NCI-H1694 (cell line): Measurements from ENCODE around the gene CLASP1.
"Not testable (repeated sequence)": the region's sequence is repeated elsewhere in the genome, so short reads cannot be mapped to it uniquely, and the experiment has no call there.

ENCODE experiments used
- DNase-seq: peaks from one replicate; lab custom pipeline; 2025; lab: John Stamatoyannopoulos, UW

Gene CLASP1

GRCh38 chr2:121577381-121577780 lies 71.9 kb downstream of the CLASP1 start:
- DNase-seq: no peak

DNA sequence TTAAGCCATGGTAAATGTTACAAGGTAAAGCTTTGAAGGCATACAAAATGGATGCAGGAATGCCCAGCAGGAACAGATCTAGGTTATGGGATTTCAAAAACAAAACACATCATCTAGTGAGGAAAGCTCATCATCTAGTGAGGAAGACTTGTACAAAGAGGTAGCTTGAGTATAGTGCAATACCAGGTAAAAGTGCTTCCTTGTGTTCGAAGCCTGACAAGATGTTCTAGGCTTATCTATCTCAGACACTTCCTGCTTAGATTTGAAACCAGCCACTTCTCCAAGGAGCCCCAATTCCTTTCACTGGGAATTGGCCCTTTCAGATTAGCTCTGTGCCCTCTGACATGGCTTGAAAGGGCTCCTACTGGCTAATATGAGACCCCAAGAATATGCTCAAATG lies 73.0 kb downstream of the CLASP1 start:
- DNase-seq: no peak

DNA sequence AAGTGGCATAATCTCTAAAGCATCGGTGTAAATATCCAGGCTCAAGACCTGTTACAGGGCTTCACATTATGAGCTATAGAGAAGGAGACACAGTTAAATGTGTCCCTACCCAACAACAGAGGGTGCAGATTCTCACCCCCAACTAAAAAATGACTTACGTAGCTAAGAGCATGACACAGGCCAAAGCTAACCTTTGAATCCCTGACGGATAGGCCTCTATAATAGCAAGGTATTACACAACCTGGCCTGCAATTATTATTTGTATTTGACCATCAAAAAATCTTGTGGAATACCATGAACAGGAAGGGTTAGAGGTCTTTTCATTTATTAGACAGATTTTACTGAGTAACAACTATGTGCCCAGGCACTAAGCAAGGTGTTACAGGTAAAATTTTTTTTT lies 73.5 kb downstream of the CLASP1 start:
- DNase-seq: no peak

GRCh38 chr2:121570667-121571055 lies 78.6 kb downstream of the CLASP1 start:
- DNase-seq: no peak

DNA sequence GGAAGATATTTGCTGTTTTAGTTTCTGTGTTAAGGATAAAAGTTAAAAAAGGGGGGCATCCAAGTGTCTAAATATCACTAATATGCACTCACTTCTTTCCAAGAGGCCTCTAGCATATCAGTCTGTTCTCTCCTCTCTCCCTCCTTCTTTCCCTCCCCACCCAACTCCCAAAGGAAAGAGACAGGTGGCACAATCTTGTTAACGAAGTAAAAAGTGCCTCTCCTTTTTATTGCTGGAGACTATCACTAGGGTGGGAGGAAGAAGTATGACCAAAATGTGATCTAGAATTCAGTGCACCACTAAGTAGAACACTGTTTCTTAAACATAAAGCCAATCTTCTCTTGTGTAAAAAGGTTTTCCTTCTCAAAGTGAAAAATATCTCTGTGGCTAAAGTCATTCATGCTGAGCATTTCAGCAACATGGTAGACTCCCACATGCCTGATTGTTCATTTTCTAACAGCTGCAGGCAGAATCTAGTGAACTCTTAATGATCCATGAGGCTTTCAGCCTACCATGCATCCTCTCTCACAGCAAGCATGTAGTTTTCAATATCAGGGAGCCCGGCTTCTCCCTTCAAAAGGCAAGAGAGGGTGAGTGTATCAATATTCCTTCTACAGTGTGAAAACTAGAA lies 79.1 kb downstream of the CLASP1 start:
- no peak for DNase-seq

GRCh38 chr2:121567957-121568409 lies 81.3 kb downstream of the CLASP1 start:
- DNase-seq: no peak

- DNase-seq: no peak
Observed at GRCh38 chr2:121567452-121567851, 81.8 kb downstream of the CLASP1 start.

- peak; percentile 45 for DNase-seq
Observed at GRCh38 chr2:121565389-121566250, 83.6 kb downstream of the CLASP1 start.

GRCh38 chr2:121564905-121565304 lies 84.4 kb downstream of the CLASP1 start:
- DNase-seq: no peak

- not testable (repeated sequence) for DNase-seq
Observed at GRCh38 chr2:121563754-121564153, 85.5 kb downstream of the CLASP1 start.

DNA sequence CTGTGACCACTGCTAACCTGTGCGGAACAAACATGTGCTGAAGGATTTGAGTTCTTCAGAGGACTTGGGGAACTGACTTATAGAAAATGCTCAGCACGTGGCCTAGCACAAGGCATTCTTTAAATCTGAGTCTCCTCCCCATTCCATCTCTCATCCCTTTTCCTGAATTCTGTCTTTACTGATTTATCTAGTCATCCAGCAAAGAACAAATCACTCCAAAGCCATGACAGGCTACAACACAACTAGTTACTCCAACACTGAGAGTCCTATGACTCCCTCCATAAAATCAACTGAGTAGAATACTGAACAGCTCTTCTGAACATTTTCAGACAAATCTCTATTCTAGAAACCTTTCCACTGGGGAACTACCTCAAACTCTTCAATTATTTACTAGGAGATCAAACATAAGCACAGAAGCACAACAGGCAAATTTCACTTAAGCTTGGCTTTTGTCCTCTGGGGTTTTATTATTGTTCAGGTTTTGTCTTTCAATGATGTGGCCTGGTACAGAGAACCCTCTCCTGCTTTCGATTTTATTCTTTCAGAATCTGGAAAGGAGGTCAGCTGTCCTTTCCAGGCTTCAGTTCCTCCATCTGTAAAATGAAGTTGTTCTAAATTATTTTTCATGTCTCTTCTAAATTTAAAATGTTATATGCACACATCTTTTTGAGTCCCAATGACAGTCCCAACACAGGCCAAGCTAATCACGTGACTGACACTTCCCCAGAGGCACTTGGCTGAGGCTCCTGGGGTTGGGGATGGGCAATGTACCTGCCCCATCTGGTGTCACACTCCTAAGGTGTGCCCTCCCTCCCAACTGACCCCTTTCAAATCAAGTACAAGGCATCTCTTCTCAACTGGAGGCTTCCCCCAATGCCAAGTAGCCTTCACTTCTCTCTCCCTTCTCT lies 86.7 kb downstream of the CLASP1 start:
- DNase-seq: no peak

DNA sequence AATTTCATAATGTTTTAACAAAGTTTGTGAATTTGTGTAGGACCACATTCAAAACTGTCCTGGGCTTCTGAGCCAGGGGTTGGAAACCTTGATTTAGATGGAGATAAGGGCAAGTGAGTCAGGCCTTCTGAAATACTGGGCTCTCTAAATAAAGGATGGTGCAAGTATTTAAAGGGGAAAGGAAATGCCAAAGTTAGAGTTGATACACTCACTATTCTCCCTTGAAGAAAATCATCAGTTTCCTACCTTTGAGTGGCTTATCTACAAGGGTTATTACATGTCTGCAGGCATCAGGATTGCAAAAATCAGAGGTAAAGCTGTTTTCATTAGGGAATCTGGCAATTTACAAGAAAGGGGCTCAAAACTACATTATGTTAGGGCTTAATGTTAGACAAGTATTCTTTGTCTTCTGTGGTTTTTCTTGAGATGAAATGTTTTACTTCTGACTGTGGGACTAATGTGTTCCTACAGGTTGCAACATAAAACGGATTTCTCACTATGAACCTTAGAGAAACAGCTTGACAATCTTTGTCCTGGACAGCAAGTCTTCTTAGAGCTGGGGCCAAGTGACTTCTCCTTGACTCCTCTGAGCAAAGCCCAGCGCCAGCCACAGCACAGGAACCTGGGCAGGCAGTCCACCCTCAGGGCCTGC lies 87.5 kb downstream of the CLASP1 start:
- DNase-seq: no peak

DNA sequence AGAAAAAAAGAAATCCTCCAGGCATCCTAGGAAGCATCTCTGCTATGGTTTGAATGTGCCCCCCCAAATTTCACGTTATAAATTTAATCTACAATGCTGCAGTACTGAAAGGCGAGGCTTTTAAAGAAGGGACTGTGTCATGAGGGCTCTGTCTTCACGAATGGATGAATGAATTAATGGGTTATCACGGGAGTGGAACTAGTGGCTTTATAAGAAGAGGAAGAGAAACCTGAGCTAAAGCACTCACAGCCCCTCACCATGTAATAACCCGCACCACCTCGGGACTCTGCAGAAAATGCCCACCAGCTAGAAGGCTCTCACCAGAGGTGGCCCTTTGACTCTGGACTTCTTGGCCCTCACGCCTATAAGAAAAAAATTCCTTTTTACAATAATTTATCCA lies 90.9 kb downstream of the CLASP1 start:
- no peak for DNase-seq

DNA sequence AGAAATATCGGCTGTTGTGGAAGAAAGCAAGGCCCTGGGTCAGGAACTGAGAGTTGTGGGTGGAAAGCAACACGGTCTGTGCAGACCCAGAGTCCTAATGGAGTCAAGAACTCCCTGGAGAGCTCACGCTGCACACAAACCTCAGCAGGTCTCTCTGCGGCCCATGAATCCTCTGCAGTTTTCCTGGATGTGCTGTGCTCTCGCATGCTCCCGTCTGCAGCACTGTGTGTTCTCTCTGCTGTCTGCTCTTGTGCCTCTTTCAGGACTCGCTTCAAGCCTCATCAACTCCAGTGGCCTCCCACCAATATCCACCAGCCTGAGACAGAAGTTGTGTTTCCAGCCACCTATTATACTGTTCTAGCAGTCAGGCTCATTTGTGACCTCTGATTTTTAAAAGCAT lies 94.3 kb downstream of the CLASP1 start:
- no peak for DNase-seq

- DNase-seq: not testable (repeated sequence)
Observed at GRCh38 chr2:121552477-121553180, 96.6 kb downstream of the CLASP1 start.

- no peak for DNase-seq
Observed at GRCh38 chr2:121550669-121551068, 98.6 kb downstream of the CLASP1 start.

- DNase-seq: no peak
Observed at GRCh38 chr2:121547646-121548045, 101.6 kb downstream of the CLASP1 start.

DNA sequence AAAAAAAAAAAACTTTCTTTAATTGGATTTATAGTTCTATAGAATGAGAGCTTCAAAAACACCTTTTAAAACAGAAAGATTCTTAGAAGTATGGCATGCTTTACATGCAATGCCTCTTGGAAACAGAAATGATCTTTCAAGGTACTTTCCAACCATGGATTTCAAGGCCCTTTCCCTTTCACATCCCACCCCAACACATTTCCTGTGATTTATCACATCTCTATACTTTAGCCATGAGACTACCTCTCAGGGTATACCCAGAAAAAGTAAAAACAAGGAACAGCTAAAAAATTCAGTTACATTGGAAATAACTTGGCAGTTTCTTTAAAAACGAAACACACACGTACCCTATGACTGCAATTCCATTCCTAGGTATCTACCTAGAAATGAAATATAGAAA lies 103.3 kb downstream of the CLASP1 start:
- no peak for DNase-seq

GRCh38 chr2:121545257-121545656 lies 104.0 kb downstream of the CLASP1 start:
- no peak for DNase-seq

DNA sequence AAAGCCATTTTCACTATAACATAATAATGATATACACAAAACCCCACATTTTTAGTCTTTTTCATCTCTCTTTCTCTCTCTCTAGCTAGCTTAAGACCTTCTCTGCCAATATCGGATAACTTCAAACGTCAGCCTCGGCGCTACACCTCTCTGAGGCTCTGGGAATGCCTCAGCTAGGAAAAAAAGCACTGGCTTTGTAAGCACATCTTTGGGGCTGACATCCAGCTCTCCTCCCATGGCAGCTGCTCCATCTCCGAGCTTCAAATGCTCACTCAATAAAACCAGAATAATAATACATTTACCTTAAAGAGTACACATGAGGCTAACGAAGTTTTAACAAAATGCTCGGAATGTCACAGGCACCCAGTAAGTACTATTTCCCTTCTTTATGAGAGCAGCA lies 107.8 kb downstream of the CLASP1 start:
- DNase-seq: no peak

DNA sequence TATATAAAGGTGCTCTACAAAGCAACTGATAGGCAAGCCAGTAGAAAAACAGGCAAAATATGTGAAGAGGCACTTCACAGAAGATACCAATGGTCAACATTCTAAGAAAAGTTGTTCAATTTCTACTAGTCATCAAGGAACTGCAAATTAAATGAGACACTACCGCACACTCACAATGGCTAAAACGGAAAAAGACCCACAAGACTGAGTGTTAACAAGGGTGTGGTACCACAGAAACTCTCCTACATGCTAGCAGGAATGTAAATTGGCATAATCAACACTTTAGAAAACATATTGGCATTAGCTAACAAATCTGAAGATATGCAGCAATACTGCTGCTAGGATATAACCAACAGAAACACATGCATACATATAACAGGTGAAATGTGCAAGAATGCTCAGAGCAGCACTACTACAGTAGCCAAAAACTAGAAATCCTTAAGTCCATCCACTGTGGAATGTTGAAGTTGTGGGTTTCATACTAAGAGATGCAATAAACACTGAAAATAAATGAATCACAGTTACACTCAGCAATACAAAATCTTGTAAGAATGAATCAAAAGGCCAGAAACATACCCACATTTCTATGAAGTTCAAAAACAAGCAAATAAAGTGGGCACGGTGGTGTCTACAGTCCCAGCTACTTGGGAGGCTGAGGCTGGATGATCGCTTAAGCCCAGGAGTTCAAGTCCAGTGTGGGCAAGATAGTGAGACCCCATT lies 109.4 kb downstream of the CLASP1 start:
- DNase-seq: no peak
